Common myeloid progenitor, CD34-positive (primary cell): Measurements from ENCODE around the gene DPYD.

ENCODE experiments used
- CTCF ChIA-PET: fragments of 350-600 bp; sonication (Branson Sonifier 250); formaldehyde crosslinking; loops from one replicate; lab custom pipeline; 2021; ENCODE audit warnings: antibody characterized with exemption; lab: Charles Lee
- POLR2A ChIA-PET: fragments of 350-600 bp; sonication (Branson Sonifier 250); formaldehyde crosslinking; loops from one replicate; lab custom pipeline; 2021; ENCODE audit warnings: antibody characterized with exemption; lab: Charles Lee
- DNase-seq, 3 donors: peaks; one replicate each; pipeline versions ENCODE4 v3.0.0 to v3.0.0-alpha.2; 2013
- H3K27ac ChIP-seq, 2 experiments: 1 replicate in 1 of 2; 2 replicates in 1 of 2; pipeline ENCODE4 v1.7.0; 2013; ENCODE audit warnings: inconsistent platforms in 2 of 2, low read length in 2 of 2, mild to moderate bottlenecking in 2 of 2, low read depth in 1 of 2, moderate library complexity in 1 of 2; ENCODE audit not compliant: severe bottlenecking in 2 of 2, insufficient read depth in 1 of 2, poor library complexity in 1 of 2
- H3K27me3 ChIP-seq, 5 experiments: replicated peaks in 2 of 5; 1 replicate in 3 of 5; 2 replicates in 2 of 5; pipeline versions ENCODE4 v1.6.1 to v1.7.0; 2013; ENCODE audit warnings: low read length in 4 of 5, mild to moderate bottlenecking in 2 of 5, moderate library complexity in 2 of 5, inconsistent platforms in 1 of 5; ENCODE audit not compliant: insufficient read depth in 5 of 5, control insufficient read depth in 4 of 5
- H3K36me3 ChIP-seq, 4 experiments: 1 replicate in 2 of 4; 2 replicates in 2 of 4; pipeline versions ENCODE4 v1.6.1 to v1.7.0; 2013; ENCODE audit warnings: low read length in 3 of 4, control low read depth in 1 of 4, mild to moderate bottlenecking in 1 of 4; ENCODE audit not compliant: control insufficient read depth in 4 of 4, insufficient read depth in 4 of 4
- H3K4me1 ChIP-seq, 4 experiments: 1 replicate in 3 of 4; 2 replicates in 1 of 4; pipeline versions ENCODE4 v1.6.1 to v1.7.1; 2013; ENCODE audit warnings: low read length in 3 of 4, mild to moderate bottlenecking in 3 of 4, control low read depth in 1 of 4, inconsistent platforms in 1 of 4, moderate library complexity in 1 of 4; ENCODE audit not compliant: control insufficient read depth in 4 of 4, insufficient read depth in 4 of 4; ENCODE audit errors: control extremely low read depth in 1 of 4
- H3K4me3 ChIP-seq, 7 experiments: 1 replicate in 4 of 7; 2 replicates in 3 of 7; pipeline versions ENCODE4 v1.5.1 to v1.7.0; 2013; ENCODE audit warnings: mild to moderate bottlenecking in 7 of 7, low read length in 6 of 7, moderate library complexity in 6 of 7, inconsistent platforms in 2 of 7, low read depth in 2 of 7, control low read depth in 1 of 7; ENCODE audit not compliant: insufficient read depth in 4 of 7, control insufficient read depth in 1 of 7; ENCODE audit errors: extremely low read depth in 1 of 7
- H3K9me3 ChIP-seq, 5 experiments: 1 replicate in 4 of 5; 2 replicates in 1 of 5; pipeline versions ENCODE4 v1.6.1 to v1.7.1; 2013; ENCODE audit warnings: low read length in 4 of 5, mild to moderate bottlenecking in 2 of 5, inconsistent platforms in 1 of 5, low read depth in 1 of 5, moderate library complexity in 1 of 5; ENCODE audit not compliant: control insufficient read depth in 4 of 5, insufficient read depth in 2 of 5; ENCODE audit errors: control extremely low read depth in 1 of 5
- WGBS: methylation state at CpG from one replicate; pipeline ENCODE4 v1.1.5; 2013; ENCODE audit not compliant: insufficient coverage; 5-methylcytosine and 5-hydroxymethylcytosine counted together

Gene DPYD

GRCh38 chr1:97044159-97044760, 876.6 kb downstream of the DPYD start:
- Histone ChIP-seq H3K4me1 (no peaks in the 10 kb centered on the region), H3K36me3 (no peaks in the 10 kb centered on the region), H3K9me3 (peaks cover 0 to 3% (median 0%) of the 10 kb centered on the region in 5 experiments)

GRCh38 chr1:97042551-97042950, 878.3 kb downstream of the DPYD start:
- no CpG with 5 or more reads among the region's 1 CpG for WGBS

More at GRCh38 chr1:97044159-97044760, 876.6 kb downstream of the DPYD start:
- CTCF ChIA-PET: no interaction called here
- 94% methylated on average over 7 of the region's 7 CpGs for WGBS
- Histone ChIP-seq H3K27me3 (no peaks in the 10 kb centered on the region), H3K4me3 (no peak overlapping the region), H3K27ac (no peak overlapping the region)
- DNase-seq: no peak
- POLR2A ChIA-PET: no interaction called here

GRCh38 chr1:97041026-97041425, 879.8 kb downstream of the DPYD start:
- DNase-seq: no peak
- Histone ChIP-seq H3K4me1 (no peaks in the 10 kb centered on the region), H3K9me3 (peaks cover 0 to 3% (median 0%) of the 10 kb centered on the region in 5 experiments), H3K36me3 (no peaks in the 10 kb centered on the region), H3K27ac (no peak overlapping the region), H3K4me3 (no peak overlapping the region), H3K27me3 (no peaks in the 10 kb centered on the region)
- ChIA-PET CTCF (interaction anchor here (0.7 kb wide), 1 partner anchor 36 kb away, joined by 3 read pairs; no protein-coding TSS in a partner anchor), POLR2A (no interaction called here)
- 100% methylated on average over 1 of the region's 2 CpGs for WGBS

More at GRCh38 chr1:97042551-97042950, 878.3 kb downstream of the DPYD start:
- H3K4me1 ChIP-seq: no peaks in the 10 kb centered on the region
- ChIA-PET CTCF (no interaction called here), POLR2A (no interaction called here)
- H3K27ac ChIP-seq: no peak overlapping the region
- H3K4me3 ChIP-seq: no peak overlapping the region
- no peaks in the 10 kb centered on the region for H3K36me3 ChIP-seq
- no peaks in the 10 kb centered on the region for H3K27me3 ChIP-seq
- no peak for DNase-seq
- peaks cover 0 to 3% (median 0%) of the 10 kb centered on the region in 5 experiments for H3K9me3 ChIP-seq

GRCh38 chr1:97038410-97038809, 882.4 kb downstream of the DPYD start:
- WGBS: 94% methylated on average over 2 of the region's 4 CpGs
- H3K4me3 ChIP-seq: no peak overlapping the region
- H3K27me3 ChIP-seq: no peaks in the 10 kb centered on the region
- H3K36me3 ChIP-seq: no peaks in the 10 kb centered on the region
- H3K9me3 ChIP-seq: peaks cover 0 to 3% (median 0%) of the 10 kb centered on the region in 5 experiments
- ChIA-PET POLR2A (interaction anchor here (0.6 kb wide), 1 partner anchor 15 kb away, joined by 3 read pairs; no protein-coding TSS in a partner anchor), CTCF (no interaction called here)
- DNase-seq: no peak
- no peaks in the 10 kb centered on the region for H3K4me1 ChIP-seq
- H3K27ac ChIP-seq: no peak overlapping the region

- ChIA-PET CTCF (no interaction called here), POLR2A (no interaction called here)
- WGBS: 100% methylated on average over 2 of the region's 2 CpGs
- Histone ChIP-seq H3K9me3 (peaks cover 0 to 1% (median 0%) of the 10 kb centered on the region in 5 experiments), H3K4me3 (no peak overlapping the region), H3K27ac (no peak overlapping the region), H3K27me3 (no peaks in the 10 kb centered on the region), H3K36me3 (no peaks in the 10 kb centered on the region), H3K4me1 (no peaks in the 10 kb centered on the region)
- DNase-seq: no peak
These were observed 886.2 kb downstream of the DPYD start for GRCh38 chr1:97034651-97035050.

- ChIA-PET CTCF (no interaction called here), POLR2A (no interaction called here)
- no peaks in the 10 kb centered on the region for H3K27me3 ChIP-seq
- no peaks in the 10 kb centered on the region for H3K4me1 ChIP-seq
- WGBS: no CpG with 5 or more reads among the region's 2 CpGs
- DNase-seq: no peak
- H3K36me3 ChIP-seq: no peaks in the 10 kb centered on the region
- H3K4me3 ChIP-seq: no peak overlapping the region
- H3K9me3 ChIP-seq: no peaks in the 10 kb centered on the region
- H3K27ac ChIP-seq: no peak overlapping the region
These were observed 886.9 kb downstream of the DPYD start for GRCh38 chr1:97033949-97034348.
